ENCODE data around the gene COL2A1.

The COL2A1 gene

DNA sequence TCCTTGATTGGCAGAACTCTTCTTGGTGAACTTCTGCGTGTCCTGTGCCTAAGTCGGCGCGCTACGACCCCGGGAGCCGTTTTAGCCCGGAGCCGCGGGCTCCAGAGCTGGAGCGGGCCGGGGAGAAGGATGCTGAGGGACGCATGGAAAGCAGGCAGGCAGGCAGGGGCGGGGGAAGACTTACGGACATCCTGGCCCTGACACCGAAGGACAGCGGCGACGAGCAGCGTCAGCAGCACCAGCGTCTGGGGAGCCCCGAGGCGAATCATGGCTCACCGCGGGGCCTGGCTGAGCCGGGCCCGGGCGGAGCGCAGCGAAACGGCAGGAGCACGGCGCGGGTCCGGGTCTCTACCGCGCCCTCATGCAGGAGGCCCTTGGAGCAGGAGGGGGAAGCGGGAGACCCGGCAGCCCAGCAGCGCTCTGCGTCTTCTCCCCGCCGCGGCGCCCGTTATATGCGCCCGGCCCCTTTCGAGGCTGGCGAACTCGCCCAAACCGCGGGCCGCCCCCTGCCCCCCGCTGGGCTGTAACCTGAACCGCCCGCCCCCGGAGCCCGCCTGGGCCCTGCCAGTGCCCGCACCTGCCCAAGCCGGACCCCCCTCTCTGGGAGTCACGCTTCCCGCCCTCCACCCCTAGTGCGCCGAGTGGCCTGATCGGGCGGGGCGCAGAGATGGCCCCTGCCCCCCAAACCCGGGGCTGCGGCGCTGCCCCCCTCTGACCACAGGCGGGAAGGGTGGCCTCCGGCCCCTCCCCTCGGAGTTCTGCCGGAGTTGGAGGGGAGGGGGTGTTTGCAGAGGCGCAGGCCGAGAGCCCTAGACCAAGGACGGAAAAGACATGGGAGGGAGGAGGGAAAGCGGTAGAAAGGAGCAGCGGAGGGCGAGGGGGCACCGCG, at the start of gene COL2A1:
COL2A1 (minus strand) TSS at position 424 of the 889 bp plus-strand sequence; CDS start at position 269, 155 bp downstream.
- DNase-seq (ENCODE audit: low read depth in 2 of 3, low spot score in 1 of 3), result no peak

- DNase-seq (ENCODE audit: low read depth in 2 of 3, low spot score in 1 of 3), result no peak
These were observed 49.6 kb upstream of the COL2A1 start for GRCh38 chr12:48053883-48054282.

GRCh38 chr12:48053122-48053521, 48.8 kb upstream of the COL2A1 start:
- no peak for DNase-seq (ENCODE audit: low read depth in 2 of 3, low spot score in 1 of 3)

GRCh38 chr12:48051681-48052080, 47.4 kb upstream of the COL2A1 start:
- no peak for DNase-seq (ENCODE audit: low read depth in 2 of 3, low spot score in 1 of 3)

DNA sequence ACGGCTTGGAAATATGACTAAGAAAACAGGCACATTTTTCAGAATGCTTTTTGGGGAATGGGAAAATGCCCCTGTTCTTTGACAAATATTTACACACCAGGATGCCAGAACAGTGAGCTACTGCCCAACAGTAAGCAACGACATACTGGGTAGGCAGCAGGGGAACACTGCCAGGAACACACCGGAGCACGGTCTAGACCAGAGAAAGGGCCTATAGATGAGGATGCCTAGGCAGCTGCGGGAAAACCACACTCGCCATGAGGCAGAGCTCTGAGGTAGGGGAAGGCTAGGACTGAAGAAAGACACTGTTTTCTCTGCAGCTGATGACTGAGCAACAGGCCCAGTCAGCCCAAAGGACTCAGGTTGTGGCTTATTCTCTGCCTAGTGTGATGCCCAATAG, 45.9 kb upstream of the COL2A1 start:
- DNase-seq (ENCODE audit: low read depth in 2 of 3, low spot score in 1 of 3), result no peak

GRCh38 chr12:48045965-48046518, 41.8 kb upstream of the COL2A1 start:
- no peak for DNase-seq (ENCODE audit: low read depth in 2 of 3, low spot score in 1 of 3)

GRCh38 chr12:48045061-48045846, 41.0 kb upstream of the COL2A1 start:
- DNase-seq (ENCODE audit: low read depth in 2 of 3, low spot score in 1 of 3), result no peak

DNA sequence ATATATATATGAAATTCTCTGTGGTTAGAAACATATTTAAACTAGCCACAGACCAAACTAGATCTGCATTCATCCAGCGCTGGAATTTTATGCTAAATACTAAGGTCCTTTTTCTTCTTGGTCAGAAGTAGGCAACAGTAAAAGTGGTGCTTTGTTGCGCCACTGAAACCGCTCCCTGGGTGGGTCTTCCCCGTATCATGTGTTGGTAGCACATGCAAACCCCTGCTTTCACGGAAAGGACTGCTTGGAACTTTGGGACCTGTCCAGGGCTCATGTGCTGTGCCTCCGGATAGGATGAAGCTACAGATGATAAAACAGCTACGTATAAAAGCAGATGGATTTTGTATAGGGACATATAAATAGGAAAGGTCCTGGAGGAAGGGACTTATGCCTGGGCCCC, 40.1 kb upstream of the COL2A1 start:
- DNase-seq (ENCODE audit: low read depth in 2 of 3, low spot score in 1 of 3), result no peak

- DNase-seq (ENCODE audit: low read depth in 2 of 3, low spot score in 1 of 3), result no peak
These were observed 39.5 kb upstream of the COL2A1 start for GRCh38 chr12:48043771-48044170.

DNA sequence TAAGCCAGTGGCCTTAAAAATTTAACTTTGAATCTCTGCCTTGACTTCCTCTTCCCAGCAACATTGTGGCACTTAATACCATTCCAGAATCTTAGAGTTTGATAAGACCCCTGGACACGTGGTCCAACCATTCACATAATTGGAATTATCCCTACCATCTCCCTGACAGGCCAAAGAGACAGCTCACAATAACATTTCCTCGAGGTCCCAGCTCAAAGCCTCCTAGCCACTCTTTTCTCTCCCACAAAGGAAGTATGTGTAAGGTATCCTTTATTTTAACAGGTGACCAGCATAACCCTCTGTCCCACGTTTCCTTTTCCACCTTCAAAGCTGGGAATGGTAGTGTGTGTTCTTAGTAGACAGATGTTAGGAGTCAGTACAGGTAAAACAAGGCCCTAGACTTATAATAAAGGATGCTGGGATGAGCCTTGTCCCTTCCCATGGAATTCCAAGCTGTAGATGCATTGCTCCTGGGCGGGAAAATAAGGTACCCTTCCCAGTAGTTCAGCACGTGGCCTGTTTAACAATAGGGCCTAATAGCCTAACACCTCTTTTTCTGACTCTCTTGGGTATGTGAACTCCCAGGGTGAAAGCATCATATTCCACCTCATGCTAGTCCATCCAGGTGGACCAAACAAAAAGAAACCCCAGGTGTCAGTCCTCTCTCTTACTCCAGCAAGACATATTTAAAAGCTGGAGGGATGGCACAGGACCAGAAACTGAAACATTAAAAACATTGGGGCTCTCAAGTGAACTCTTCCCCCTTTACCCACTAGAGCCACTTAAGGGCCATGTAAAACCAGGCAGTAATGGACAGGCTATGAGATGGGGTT, 37.5 kb upstream of the COL2A1 start:
- no peak for DNase-seq (ENCODE audit: low read depth in 2 of 3, low spot score in 1 of 3)

- DNase-seq (ENCODE audit: low read depth in 2 of 3, low spot score in 1 of 3), result no peak
These were observed 36.1 kb upstream of the COL2A1 start for GRCh38 chr12:48040354-48040753.

DNA sequence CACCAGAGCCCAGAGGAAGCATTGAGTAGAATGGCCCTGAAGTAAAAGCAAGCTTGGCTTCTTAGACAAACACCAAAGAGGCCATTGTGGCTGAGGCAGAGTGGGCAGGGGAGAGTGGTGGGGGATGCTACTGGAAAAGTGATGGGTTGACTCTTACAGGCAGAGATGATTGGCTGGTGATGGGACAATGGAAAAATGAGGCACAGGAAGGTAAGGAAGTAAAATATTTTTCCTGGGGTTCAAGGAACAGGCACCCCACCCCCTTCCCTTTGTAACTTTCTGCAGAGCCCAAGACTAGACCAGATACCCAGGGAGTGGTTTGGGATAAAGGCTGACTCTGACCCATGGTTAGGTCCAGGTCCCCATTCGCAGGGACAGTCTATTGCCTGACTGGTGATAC, 34.9 kb upstream of the COL2A1 start:
- DNase-seq (ENCODE audit: low read depth in 2 of 3, low spot score in 1 of 3), result no peak

- DNase-seq (ENCODE audit: low read depth in 2 of 3, low spot score in 1 of 3), result no peak
These were observed 33.8 kb upstream of the COL2A1 start for GRCh38 chr12:48038085-48038484.

- DNase-seq (ENCODE audit: low read depth in 2 of 3, low spot score in 1 of 3), result no peak
These were observed 33.1 kb upstream of the COL2A1 start for GRCh38 chr12:48037267-48037915.

DNA sequence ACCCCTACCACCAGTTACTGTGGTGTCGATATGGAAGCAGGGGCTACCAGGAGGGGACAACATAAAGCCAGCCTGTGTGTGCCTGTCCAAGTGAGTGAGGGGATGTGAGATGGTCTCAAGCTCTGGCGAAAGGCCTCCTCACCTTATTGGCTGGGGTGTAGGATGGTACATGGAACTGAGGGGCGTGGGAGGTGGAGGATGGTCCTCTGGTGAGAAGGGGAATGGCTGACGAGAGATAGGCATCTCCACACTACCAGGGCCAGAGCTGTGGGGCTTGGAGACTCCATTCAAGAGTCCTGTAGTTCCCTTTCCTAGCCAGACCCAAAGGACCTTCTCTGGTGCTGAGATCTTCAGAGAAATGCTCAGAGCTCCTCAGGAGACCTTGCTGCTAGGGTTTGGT, 32.5 kb upstream of the COL2A1 start:
- DNase-seq (ENCODE audit: low read depth in 2 of 3, low spot score in 1 of 3), result no peak

- no peak for DNase-seq (ENCODE audit: low read depth in 2 of 3, low spot score in 1 of 3)
These were observed 30.8 kb upstream of the COL2A1 start for GRCh38 chr12:48034835-48035805.

GRCh38 chr12:48033451-48033850, 29.2 kb upstream of the COL2A1 start:
- no peak for DNase-seq (ENCODE audit: low read depth in 2 of 3, low spot score in 1 of 3)

- no peak for DNase-seq (ENCODE audit: low read depth in 2 of 3, low spot score in 1 of 3)
These were observed 28.3 kb upstream of the COL2A1 start for GRCh38 chr12:48032597-48032996.
